RPMI8226 (cell line): ENCODE data around the gene THAP9.
"Not testable (repeated sequence)": the region's sequence is repeated elsewhere in the genome, so short reads cannot be mapped to it uniquely, and the experiment has no call there.

Experiments
- DNase-seq: peaks from one replicate; pipeline ENCODE4 v3.0.0-alpha.2; 2015

The THAP9 gene

DNA sequence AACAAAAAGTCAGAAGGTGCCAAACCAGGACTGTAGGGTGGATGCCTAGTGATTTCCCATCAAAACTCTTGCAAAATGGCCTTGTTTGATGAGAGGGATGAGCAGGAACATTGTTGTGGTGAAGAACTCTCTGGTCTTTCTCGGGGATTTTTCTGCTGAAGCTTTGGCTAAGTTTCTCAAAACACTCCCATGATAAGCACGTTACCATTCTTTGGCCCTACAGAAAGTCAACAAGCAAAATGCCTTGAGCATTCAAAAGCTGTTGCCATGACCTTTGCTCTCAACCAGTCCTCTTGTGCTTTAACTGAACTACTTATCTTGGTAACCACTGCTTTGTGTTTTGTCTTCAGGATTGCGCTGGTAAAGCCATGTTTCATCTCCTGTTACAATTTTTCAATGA is 6.6 kb upstream of the THAP9 start:
- DNase-seq, result no peak

DNA sequence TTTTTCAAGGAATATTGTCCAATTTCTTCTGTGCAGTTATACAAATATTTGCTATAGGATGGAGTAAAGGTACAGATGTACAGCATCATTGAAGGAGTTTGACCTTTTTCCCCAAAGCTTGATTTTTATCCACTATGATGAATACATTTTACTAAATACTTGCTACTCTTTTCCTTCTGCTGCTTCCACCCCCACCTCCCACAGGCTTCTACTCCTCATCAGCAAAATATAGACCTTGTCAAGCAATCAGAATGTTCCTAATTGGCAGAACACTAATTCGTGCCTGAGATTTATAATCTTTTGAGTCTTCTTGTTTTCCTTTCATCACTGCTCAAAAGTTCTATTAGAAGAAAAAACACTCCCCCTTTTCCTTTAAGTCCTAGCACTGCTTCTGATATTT is 3.8 kb upstream of the THAP9 start:
- no peak for DNase-seq

DNA sequence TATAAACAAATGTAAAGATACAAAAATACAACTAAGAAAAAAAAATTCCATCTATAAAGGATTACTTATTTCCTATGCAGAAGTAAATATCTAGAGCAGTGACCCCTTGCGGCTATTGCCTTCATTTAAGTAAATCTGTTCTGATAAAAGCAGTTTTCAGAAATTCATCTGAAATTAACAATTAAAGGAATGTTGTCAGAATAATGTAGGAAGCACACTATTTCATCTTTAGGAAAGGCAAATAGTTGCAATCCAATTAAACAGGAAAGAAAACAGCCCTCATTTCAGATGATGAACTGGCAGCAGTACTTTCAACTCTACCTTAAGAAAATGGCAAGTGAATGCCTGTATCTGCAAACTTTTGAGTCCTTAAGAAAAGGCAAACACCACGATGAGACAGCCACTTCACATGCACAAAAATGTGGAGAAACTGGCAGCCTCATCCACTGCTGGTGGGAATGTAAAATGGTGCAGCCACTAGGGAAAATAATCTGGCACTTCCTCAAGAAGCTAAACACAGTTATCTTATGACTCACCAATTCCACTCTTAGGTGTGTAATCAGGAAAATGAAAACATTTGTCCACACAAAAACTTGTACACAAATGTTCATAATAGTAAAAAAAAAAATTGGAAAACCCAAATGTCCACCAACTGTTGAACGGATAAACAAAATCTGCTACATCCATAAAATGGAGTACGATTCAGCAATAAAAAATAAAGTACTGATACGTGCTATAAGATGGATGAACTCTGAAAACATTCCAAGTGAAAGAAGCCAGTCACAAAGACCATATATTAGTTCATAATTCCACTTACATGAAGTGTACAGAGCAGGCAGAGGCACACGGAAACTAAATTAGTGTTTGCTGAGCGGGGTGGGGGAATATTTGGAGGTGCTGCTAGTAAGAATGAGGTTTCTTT is 2.0 kb upstream of the THAP9 start:
- DNase-seq, result no peak

DNA sequence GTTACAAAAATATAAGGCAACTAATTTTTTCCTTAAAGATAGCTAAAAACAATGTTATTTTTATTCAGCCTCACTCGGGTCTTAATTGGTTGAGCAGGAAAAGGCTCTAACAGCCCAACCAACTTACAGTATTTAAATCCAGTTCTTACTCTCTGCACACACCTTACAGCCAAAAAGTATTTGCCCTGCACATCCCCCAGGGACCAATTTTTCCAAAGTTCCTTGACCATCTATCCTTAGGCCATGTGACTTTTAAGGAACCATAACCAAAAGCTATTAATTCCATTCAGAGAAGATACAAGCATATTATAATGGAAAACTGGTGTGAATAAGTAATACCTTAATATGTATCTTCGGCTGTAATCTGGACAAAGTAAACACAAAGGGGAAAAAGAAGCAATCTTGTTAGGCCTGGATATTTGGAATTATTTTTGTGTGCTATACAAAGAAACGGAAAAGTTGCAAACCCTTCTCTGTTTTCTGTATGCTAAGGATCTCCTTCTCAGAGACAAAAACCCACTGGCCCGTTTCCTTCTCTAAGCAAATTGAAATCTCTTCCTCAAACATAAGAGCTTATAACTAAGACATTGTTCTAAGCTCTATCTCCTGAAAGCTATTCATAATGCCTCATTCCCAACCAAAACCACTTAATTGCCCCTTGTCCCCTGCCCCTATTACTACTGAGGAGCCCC is 1.0 kb upstream of the THAP9 start:
- no peak for DNase-seq

DNA sequence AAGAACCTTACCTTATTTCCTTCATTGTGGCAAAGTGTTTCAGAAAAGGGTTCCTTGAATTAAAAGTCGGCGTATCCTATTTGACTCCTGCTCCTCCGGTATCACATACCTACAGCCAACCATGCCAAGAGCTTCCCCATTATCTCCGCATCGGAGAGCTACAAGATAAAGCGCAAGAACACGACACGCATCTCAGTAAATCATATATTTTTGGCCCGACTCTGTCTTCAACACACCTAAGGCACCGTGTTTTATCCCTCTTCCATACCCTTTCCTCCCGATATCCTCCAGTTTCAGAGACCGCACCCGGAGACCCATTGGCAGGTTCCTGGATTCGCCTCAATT is 497 bp upstream of the THAP9 start:
- peak; percentile 40 for DNase-seq

DNA sequence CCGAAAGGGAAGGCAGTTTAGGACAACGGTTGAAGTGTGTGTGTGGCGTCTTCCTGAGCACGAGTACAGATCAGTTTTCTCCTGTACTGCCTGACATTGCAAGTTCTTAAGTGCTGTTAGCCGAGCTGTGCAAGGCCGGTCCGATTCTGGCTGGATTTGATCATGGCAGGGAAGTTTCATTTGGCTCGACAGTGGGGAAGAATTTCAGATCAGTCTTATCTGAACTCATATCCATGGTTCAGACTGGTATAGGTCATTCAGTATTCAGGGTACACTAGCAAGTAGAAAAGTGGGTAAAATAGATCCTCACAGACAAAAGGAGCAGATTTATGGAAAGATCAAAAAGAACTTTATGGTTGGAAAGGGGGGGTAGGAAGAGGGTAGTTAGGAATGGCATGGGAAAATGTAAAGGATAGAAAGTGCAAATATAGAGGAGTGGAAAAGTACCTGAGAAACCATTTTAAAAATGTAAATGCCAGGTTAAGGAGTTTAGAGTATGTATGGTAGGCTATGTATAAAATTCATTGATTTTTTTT is 716 bp downstream of the THAP9 start:
- DNase-seq, result no peak

DNA sequence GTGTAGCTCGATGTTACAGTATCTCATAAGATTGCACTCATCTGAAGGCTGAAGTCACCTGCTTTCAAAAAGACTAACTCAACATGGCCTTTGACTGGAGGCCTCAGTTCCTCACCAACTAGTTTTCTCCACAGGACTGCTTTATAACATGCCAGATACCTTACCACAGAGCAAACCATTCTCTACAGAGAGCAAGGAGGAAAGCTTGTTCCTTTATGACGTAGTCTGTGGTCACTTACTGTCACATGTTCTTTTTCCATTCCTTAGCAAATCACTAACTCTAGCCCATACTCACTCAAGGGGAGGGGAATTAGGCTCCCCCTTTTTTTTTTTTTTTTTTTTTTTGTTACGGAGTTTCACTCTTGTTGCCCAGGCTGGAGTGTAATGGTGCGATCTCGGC is 3.2 kb downstream of the THAP9 start:
- DNase-seq, result no peak

DNA sequence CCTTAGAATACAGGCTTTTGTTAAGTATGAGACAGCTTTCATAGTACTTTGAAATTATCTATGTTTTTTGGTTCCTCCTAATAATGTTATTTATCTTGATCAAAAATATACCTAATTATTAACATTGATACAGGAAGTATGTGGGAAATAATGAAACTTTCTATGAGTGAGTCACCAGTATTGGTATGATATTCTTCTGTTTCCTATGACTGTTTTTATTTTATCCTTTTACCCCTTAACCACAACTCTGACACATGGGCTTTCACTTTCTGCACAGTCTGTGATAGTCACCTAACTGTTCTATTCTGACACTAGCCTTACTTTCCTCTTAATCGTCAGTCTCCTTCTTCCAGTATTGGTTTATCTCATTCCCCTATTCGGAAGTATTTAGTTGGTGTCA is 4.7 kb downstream of the THAP9 start:
- no peak for DNase-seq

DNA sequence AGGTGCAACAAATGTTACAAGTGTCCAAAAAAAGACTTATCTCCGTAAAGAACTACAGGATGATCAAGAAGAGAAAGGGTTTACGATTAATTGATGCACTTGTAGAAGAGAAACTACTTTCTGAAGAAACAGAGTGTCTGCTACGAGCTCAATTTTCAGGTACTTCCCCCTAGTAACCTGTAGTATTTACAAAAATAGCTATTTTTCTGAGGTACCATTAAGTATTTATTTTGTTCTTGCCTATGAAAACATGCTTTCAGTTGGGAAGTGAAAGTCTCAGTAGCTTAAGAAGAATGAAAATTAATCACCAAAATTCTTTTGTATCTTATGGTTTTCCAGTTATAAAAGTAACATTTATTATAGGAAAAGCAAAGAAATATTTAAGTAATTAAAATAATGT is 5.9 kb downstream of the THAP9 start:
- DNase-seq, result no peak

DNA sequence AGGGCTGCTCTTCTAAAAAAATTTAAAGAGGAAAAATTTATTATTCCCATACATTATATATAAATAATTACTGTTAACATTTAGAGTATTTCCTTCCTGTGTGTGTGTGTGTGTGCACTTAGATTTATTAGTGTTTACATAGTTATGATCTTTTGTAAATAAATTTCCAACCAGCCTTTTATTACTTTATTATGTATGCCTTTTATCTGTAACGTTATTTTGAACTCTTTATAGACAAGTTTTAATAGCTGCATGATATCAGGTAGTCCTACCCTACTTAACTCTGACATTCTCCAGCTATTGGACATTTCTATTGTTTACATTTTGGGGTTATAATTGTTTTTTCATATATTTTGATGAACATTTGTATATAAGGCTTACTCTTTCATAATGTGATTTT is 8.8 kb downstream of the THAP9 start:
- no peak for DNase-seq

DNA sequence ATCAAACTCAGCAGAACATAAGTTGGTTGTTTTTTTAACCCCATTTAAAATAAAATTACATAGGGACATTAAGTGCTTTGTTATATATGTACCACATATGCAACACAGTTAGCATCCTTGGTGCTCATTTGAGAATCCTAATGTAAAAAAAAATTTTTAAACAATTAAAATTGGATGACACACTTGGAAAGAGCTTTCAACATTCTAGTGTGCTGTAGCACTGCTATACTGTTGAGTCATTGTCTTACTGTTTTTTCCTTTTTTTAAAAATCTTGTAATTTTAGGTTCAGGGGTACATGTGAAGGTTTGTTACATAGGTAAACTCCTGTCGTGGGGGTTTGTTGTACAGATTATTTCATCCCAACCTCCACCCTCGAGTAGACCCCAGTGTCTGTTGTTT is 12.8 kb downstream of the THAP9 start:
- no peak for DNase-seq

DNA sequence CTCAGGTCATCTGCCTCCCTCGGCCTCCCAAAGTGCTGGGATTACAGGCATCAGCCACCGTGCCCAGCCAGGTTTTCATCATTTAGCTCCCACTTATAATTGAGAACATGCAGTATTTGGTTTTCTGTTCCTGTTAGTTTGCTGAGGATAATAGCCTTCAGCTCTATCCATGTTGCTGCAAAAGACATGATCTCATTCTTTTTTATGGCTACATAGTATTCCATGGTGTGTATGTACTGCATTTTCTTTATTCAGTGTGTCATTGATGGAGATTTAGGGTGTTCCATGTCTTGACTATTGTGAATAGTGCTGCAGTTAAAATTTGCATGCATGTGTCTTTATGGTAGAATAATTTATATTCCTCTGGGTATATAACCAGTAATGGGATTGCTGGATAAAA is 13.4 kb downstream of the THAP9 start:
- DNase-seq, result not testable (repeated sequence)

DNA sequence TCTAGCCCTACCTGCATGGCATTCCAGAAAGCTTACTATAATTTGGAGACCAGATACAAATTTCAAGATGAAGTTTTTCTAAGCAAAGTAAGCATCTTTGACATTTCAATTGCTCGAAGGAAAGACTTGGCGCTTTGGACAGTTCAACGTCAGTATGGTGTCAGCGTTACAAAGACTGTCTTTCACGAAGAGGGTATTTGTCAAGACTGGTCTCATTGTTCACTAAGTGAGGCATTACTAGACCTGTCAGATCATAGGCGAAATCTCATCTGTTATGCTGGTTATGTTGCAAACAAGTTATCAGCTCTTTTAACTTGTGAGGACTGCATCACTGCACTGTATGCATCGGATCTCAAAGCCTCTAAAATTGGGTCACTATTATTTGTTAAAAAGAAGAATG is 17.6 kb downstream of the THAP9 start:
- no peak for DNase-seq

DNA sequence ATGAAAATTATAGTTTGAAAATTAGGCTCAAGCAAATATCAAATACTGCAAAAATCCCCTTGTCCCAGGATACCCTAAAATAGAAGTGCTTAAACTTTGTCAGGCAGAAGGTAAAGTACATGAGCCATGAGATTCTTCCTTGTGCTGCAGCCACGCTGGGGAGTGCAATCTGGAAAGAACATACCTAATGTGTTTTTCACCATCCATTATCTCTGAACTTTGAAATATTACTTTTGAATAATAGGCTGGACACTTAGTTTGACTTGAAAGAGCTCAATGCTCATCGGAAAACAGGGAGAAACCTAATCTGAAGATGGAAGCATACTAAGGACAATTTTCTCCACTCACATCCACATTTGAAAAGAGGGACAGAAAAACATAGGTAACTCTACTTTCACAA is 18.9 kb downstream of the THAP9 start:
- no peak for DNase-seq

DNA sequence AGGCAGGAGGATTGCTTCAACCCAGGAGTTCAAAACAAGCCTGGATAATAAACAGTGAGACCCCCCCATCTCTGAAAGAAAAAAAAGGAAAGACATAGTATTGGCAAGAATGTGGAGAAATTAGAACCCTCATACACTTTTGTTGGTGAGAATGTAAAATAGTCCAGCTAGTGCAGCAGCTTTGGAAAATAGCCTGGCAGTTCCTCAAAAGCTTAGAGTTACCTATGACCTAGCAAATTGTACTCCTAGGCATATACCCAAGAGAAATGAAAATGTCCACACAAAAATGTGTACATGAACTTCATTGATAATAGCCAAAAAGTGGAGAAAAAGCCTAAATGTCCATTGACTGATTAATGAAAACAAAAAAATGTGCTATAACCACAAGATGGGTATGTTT is 21.3 kb downstream of the THAP9 start:
- no peak for DNase-seq

DNA sequence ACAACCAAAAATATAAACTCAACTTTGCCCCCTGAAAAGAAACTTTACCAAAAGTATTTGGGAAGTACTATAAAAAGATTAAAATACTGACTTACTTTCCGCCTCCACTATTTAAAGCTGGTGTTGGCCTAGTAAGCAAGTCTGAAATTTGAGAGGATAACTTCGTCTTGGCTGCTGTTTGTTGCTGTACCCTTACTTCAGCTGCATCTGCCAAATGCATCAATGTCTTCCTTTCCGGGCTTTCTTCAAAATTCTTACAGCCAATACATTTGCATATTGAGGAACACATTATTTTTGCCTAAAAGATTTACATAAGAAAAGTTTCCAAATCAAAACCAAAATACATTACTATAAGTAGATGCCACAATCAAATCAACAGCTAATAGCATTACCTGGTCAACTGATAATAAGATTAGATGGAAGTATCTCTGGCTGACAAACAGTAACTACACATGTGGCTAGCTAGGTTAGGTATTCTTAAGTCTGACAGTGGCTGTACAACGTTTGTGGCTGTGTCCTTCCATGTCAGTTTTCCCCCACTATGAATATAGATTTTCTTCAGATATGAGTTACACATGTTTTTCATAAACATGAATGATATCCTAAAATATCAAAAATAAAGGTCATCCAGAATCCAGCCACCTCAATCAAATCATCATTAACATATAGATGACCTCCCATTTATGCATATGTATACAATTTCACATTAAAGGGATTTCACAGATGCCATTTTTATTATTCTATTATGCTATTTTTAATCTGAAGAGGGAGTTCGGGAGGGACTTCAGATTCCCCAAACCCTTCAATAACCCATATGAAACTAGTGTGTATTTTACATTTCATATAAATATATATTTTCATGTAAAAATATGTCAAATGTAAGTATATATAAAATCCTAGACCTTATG is 30.6 kb downstream of the THAP9 start:
- DNase-seq, result no peak

DNA sequence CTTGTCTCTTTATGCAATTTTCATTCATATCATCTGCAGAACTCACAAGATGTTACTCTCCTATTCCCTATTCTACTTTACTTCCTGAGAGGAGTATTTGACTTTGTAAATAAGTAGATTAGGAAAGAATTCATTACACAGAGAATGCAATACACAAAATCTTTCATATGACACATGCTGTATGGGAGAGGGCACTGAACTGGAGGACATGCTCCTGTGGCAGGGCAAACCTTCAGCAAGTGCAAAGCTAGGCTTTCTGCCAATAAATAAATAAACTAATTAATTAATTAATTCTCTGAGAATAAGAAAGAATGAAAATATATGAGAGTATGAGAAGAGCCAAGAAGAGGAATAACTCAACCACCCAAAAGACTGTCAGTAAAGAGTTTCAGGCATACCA is 33.9 kb downstream of the THAP9 start:
- no peak for DNase-seq

DNA sequence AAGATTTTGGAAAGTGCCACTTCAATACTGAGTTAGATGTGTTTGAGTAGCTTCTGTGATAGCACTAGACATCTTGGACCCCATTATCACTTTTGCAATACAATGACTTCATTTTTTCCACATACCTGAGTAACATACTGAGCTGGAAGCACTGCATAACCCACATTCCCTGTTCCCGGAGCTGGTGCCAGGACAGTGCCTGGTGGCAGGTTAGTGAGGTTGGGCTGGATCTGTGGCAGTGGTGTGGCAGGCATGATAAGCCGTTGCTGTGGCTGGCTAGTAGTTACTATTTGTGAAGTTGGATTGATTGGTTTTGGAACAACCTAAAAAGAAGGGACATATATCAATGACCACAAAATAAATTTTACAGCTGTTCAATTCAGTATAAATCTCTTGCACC is 38.9 kb downstream of the THAP9 start:
- no peak for DNase-seq

DNA sequence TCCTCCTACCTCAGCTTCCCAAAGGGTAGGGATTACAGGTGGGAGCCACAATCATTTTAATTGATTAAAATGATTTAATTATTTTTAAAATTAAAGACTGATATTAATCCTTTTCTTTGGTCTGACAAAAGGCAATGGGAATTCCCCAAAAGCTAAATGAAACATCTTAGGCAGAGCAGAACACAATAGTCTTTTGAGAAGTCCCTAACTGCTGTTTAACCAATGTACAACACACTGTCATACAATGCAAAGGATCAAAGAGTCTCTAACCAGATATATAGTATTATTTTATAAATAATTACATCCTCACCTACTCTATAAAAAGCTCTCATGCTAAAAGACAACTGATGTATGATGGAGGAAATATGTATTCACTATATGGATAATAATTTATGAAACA is 47.0 kb downstream of the THAP9 start:
- no peak for DNase-seq

DNA sequence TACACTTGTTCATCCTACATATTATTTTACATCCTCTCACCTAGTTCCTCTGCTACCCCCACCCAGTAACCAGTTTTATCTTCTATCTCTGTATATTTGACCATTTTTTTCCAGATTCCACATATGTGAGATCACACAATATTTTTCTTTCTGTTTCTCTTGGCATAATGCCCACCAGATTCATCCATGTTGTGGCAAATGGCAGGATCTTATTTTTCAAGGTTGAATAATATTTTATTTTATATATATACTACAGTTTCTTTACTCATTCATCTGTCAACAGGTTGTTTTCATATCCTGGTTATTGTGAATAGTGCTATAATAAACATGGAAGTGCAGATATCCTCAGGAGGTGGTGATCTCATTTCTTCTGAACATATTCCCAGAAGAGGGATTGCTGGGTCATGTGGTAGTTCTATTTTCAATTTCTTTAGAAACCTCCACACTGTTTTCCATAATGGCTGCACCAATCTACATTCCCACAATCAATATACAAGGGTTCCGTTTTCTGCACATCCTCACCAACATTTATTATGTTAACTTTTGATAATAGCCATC is 48.2 kb downstream of the THAP9 start:
- no peak for DNase-seq

DNA sequence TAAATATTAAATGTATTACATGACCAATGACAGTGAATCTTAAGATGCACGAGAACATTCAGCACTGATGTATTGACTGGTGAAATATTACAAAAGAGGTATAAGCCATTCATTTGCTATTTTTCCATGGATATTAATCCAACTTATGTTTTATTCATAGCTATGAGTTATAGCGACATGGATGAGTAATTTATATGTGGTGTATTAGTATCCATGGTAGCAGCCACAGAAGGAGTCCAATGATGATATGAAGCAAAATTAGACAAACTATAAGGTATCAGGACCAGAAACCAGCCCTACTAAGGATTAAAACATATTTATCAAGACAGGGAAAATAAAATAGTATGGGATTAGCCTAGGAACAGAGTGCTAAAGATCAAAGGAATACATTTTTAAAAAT is 50.7 kb downstream of the THAP9 start:
- DNase-seq, result no peak

DNA sequence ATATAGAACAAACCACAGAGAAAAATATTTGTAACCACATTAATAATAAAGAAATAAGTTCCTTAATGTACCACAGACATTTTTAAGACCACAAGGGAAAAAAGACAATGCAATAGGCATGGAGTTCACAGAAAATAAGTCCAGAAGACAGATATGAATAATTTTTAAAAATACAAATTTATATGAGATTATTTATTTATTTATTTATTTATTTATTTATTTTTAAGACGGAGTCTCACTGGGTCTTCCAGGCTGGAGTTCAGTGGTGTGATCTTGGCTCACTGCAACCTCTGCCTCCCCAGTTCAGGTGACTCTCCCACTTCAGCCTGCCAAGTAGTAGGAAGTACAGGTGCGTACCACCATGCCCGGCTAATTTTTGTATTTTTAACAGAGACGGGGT is 53.7 kb downstream of the THAP9 start:
- no peak for DNase-seq

DNA sequence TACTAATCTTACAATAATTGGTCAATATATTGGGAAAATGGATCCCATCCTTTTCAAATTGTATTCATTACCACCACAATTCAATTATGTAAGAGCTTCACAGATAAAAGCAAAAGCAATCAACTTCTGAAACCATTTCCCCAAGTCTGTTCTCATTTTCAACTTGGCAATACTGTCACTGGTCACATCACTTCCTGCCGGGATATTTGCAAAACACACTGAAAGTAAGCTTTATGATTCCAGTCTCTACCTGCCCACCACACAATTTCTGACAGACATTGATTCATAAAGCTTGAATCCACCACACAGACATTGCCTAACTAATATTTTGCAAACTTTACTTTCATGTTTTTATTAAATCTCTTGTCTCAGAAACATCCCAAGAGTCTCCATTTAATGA is 56.5 kb downstream of the THAP9 start:
- DNase-seq, result no peak
